ENCODE data around the gene SLC6A19. TPM values are rescaled to one million over a fixed set of nuclear protein-coding genes. Genes with fewer than 3 reads are reported as not detected.
"Not testable (repeated sequence)": the region's sequence is repeated elsewhere in the genome, so short reads cannot be mapped to it uniquely, and the experiment has no call there.

SLC6A19 gene
- total RNA-seq, 1 donor from 2014 or later = not detected

DNA sequence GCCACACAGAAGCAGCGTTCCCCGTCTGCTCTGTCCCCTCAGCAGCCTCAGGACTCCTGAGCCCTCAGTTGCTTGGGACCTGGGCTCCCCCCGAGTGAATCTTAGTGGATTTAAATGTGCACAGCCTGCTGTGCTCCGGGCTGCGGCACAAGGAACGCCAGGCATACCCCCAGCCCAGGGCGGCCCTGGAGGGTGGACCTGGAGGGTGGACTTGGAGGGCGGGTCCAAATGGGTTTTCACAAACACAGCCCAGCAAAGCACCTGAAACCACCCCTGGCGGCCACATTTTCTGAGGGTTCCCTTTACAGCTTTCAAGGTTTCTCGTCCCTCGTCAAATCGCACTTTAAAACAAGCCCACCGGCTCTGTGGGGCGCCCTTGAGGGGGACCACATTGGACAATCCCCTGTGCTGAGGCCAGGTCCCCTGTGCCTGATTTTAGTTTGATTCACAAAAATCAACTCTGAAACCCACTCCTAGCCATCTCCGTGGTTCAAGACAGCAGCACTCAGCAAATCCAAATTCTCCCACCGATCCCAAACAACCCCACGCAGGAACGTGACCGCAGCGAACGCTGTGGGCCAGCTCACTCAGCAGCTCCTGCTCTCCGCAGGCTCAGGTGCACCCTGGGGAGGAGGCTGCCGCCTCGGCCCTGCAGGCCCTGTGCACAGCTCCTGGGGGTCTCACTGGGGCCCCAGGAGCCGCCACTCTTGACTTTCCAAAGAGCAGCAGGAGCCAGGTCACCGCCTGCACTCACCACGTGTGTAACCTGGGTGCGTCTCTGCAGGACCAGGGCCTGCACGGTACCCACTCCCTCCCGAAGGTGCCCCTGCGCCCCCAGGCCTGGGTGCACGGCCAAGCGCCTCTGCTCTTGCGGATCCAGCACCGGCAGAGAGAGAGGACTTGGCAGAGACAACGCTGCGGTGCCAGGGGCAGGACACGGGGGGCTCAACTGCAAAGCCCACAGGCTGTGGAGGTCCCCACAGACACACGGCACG is 64.4 kb downstream of the SLC6A19 start:
- no peak for DNase-seq (ENCODE audit: low spot score)

DNA sequence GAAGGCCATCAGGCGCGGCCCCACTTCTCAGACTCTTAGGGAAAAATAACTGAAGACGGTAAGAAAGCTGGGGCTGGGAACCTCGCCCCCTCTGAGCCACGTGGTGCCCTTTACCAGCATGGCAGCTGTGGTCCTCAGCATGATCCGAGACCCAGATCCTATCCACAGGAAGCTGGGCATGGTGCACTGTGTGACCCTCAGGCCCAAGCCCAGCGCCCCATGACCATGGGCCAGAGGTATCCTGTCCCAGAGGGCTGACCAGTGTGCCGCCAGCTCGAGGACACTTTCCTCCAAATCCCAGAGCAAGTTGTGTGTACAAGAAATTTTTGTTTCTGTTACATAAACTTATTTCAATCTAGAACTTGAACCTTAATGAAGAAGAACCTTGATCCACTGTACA is 65.4 kb downstream of the SLC6A19 start:
- DNase-seq (ENCODE audit: low spot score) = no peak

DNA sequence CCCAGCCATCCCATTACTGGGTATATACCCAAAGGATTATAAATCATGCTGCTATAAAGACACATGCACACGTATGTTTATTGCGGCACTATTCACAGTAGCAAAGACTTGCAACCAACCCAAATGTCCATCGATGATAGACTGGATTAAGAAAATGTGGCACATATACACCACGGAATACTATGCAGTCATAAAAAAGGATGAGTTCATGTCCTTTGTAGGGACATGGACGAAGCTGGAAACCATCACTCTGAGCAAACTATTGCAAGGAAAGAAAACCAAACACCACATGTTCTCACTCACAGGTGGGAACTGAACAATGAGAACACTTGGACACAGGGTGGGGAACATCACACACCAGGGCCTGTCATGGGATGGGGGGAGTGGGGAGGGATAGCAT is 66.1 kb downstream of the SLC6A19 start:
- not testable (repeated sequence) for DNase-seq (ENCODE audit: low spot score)

DNA sequence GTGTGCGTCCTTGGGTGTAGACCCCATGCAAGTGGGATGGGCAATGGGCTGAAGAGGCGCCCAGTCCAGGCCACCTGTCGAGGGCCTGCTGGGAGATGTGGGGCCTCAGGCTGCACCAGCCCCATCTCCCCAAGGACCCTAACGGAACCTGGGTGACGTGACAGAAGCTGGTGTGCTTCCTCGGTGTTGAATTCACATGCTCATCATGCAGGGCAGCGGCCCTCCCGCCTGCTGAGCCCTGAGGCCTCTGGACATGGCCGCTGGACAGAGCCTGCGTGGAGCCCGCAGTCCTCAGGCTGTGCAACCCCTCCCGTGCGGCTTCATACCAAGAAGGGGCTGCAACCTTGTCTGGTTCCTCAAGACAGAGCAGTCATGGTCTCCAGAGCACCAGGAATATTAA is 66.7 kb downstream of the SLC6A19 start:
- DNase-seq (ENCODE audit: low spot score) = no peak

DNA sequence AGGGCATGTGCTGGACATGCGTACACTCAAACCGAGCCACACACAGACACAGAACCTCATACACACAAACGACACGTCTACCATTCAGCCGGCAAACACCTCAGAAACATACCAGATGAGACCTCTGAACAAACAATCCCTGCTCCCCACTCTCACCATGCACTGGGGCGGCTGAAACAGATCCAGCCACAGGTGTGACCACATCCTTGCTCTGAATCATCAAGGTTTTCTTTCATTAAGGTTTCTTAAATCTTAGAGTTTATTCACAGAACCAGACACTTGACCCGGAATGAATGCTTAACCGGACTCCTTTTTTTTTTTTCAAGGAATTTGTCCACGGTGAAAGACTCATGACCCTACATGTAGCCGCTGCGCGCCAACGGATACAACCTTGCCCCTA is 67.3 kb downstream of the SLC6A19 start:
- DNase-seq (ENCODE audit: low spot score) = no peak

DNA sequence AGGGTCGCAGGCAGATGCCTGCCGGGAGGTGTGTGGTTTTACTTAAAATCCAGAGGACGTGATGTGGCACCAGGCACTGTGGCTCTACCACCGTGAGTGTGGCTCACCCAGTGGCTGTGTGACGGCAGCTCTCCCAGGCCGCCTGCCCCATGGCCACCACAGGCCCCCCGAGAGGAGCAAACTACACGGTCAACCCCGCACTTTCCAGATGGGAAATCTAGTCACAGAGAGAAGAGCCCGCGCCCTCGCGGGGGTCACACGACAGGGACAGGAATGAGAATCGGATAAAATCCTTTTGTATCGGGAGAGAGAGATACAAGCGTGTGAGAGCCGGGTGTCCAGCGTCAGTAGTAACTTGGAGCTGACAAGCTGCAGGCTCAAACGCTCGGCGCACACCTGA is 69.0 kb downstream of the SLC6A19 start:
- no peak for DNase-seq (ENCODE audit: low spot score)

DNA sequence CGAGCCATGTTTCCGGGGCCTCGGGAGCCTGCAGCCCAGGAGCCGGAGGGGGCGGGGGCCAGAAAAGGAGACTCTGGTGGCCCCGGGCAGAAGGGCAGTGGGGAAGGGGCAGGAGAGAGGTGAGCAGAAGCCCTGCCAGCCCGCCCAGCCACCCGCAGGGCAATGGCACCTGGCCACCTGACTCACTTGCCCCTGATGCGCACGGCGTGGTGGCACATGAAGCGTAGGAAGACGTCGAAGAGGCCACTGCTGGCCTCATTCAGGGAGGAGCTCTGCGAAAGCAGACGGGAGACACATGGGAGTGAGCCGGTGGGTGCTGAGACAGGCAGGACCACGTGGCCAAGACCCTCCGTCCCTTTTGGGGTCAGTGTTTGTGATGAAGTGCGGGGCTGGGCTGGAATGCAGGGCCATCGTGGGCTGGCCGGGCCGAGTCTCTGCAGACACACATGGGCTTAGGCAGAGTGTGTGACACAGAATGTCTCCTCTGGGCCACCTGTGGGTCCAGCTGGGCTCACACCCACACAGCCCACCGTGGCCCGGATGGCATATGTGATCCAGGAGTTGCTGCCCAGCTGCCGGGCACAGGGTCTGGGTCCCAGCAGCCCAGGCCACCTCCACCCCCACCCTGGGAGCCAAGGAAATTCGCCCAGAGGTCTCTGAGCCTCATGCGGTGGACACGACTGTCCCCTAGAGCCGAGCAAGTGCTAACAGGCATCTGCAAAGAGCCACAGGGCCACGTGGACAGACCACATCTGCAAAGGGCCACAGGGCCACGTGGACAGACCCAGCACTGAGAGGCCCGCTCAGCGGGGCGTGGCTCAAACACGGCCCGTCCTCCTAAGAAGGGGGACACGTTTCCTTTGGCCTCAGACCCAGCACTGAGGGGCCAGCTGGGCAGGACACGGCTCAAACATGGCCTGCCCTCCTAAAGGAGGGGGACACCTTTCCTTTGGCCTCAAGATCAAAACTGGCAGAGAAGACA is 69.8 kb downstream of the SLC6A19 start:
- DNase-seq (ENCODE audit: low spot score) = no peak

DNA sequence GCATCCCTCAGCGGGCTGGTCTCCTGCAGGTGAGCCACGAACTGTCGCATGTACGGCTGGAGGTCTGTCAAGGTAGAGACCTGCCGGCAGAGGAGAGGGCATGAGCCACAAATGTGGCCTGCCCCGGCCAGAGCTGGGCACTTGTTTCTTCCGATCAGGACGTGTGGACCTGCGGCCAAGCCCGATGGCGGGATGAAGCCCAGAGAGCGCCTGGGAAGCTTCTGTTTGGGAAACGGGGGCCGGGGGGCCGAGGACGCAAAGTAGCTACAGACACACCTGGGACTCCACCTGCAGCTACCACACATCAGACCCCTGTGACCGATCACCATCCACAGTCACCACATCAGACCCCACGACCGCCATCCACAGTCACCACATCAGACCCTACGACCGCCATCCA is 70.8 kb downstream of the SLC6A19 start:
- DNase-seq (ENCODE audit: low spot score) = no peak

DNA sequence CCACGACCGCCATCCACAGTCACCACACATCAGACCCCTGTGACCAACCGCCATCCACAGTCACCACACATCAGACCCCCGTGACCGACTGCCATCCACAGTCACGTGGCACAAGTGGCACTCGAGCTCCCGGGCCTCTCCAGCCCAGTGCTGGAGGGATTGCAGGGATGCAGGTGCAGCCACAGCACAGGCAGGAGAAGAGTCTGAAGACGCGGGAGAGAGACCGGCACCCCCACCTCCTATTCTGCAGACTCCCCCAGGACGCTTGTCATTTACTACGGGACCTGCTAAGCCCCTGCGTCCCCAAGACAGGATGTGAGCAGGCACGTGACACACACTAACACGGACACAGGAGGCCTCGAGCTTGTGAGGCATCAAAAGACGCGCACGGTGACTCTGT is 72.3 kb downstream of the SLC6A19 start:
- no peak for DNase-seq (ENCODE audit: low spot score)

DNA sequence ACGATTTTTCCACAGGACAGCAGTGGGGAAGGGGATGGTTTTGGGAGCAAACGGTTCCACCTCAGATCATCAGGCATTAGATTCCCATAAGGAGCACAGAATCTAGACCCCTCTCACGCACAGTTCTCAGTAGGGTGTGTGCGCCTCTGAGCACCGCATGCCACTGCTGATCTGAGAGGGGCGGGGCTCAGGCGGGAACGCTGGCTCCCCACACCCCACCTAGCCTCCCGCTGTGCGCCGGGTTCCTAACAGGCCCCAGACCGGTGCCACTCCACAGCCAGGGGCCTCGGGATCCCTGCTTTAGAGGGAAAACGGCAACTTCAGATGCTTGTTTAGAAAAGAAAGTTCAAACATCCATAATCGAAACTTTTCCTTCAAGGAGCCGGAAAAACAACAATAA is 73.1 kb downstream of the SLC6A19 start:
- DNase-seq (ENCODE audit: low spot score) = no peak

Other genes with a start within 250 kb of the SLC6A19 start
- 14.2 TPM for gene NKD2, start 192.8 kb upstream of the SLC6A19 start, total RNA-seq
- 77.0 TPM for gene SLC12A7, start 89.5 kb upstream of the SLC6A19 start, total RNA-seq
- gene SLC6A18, start 23.8 kb downstream of the SLC6A19 start, total RNA-seq = not detected
- not detected for gene TERT, start 93.5 kb downstream of the SLC6A19 start, total RNA-seq
- 73.4 TPM for gene CLPTM1L, start 143.5 kb downstream of the SLC6A19 start, total RNA-seq
- 0.57 TPM for gene SLC6A3, start 243.8 kb downstream of the SLC6A19 start, total RNA-seq

Data from ureter (tissue), 1 donor.